GM21423 (cell line): ENCODE measurements around the gene TPSAB1.
"Not testable (repeated sequence)": the region's sequence is repeated elsewhere in the genome, so short reads cannot be mapped to it uniquely, and the experiment has no call there.

Experiments
- ATAC-seq: cut with Tn5 transposase; IDR thresholded peaks from one replicate; pipeline ENCODE4 v1.9.1; 2021; ENCODE audit warnings: mild to moderate bottlenecking, moderate library complexity; ENCODE audit not compliant: unreplicated experiment

The TPSAB1 gene

GRCh38 chr16:1240436-1240835 is at the start of gene TPSAB1:
TPSAB1 (plus strand) TSS chr16:1240705; CDS start chr16:1240939, 234 bp downstream.
- not testable (repeated sequence) for ATAC-seq

- not testable (repeated sequence) for ATAC-seq
Observed at GRCh38 chr16:1190789-1191188, 49.7 kb upstream of the TPSAB1 start.

- ATAC-seq = no peak
Observed at GRCh38 chr16:1192384-1193073, 48.0 kb upstream of the TPSAB1 start.

DNA sequence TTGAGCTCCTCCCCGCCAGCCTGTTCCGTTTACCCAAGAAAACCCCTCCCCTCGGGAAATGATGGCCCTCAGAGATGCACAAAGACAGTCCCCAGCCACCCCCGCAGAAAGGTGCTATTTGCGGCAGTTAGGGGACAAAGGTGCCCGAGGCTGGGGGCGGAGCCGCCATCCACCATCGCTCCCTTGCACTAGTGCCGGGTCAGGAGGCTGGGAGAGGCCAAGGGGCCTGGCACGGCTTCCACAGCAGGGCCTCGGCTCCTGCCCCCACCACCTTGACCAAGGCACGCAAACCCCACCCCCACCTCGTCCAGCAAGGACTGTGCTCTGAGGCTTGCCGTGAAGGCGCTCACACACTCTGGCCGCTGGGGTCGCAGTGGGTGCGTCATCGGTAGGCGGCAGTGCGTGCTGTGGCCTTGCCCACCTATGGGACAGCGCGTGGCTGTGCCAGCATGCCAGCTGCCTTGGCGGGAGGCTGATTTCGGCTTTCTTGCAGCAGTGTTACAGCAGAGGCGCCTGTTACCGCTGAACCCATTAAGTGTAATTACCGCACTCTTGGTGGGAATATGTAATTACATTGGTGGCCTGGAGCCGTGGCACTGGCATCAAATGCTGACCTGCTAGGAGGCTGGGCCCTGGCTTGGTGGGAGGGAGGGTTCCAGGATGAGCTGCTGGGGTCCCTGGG is 47.2 kb upstream of the TPSAB1 start:
- no peak for ATAC-seq

- ATAC-seq = no peak
Observed at GRCh38 chr16:1193825-1194581, 46.5 kb upstream of the TPSAB1 start.

GRCh38 chr16:1194665-1195392 is 45.7 kb upstream of the TPSAB1 start:
- no peak for ATAC-seq

GRCh38 chr16:1195393-1195666 is 45.2 kb upstream of the TPSAB1 start:
- ATAC-seq = no peak

DNA sequence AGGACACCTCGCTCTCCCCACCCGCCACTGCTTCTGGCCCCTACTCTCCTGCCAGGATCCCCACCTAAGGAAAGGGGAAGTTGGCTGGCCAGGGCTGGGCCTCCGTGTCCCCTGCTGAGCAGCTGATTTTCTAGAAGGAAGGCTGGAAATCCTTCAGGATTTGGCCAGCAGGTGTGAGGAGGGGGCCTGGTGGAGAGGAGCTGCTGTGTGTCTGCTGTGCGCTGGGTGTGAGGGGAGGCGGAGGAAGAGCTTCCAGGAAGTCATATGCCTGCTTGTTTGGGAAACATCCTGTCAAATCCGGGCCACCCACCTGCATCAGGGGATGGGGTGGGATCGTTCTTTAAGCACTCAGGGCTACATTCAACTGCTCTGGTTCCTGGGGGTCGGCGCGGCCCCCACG is 44.0 kb upstream of the TPSAB1 start:
- no peak for ATAC-seq

- ATAC-seq = no peak
Observed at GRCh38 chr16:1197237-1197866, 43.2 kb upstream of the TPSAB1 start.

DNA sequence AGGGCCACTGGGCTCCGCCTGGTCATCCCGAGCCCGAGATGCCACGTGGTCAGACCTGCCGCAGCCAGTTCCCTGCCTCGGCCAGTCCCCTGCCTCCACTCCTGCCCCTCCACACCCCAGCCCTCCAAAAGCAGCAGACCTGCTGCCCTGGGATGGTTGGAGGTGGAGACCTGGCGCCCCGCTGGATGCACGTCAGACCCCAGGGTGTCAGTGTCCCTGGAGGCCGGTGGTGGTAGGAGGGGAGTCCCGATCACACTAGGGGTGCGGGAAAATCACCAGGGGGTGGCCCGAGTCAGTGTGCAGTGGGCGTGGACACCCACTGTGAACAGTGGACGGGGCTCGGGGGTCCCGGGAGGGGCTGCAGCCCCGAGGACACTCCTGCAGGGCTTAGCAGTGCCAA is 42.3 kb upstream of the TPSAB1 start:
- ATAC-seq = no peak

- ATAC-seq = not testable (repeated sequence)
Observed at GRCh38 chr16:1198671-1199346, 41.7 kb upstream of the TPSAB1 start.

GRCh38 chr16:1199347-1200013 is 41.0 kb upstream of the TPSAB1 start:
- no peak for ATAC-seq

DNA sequence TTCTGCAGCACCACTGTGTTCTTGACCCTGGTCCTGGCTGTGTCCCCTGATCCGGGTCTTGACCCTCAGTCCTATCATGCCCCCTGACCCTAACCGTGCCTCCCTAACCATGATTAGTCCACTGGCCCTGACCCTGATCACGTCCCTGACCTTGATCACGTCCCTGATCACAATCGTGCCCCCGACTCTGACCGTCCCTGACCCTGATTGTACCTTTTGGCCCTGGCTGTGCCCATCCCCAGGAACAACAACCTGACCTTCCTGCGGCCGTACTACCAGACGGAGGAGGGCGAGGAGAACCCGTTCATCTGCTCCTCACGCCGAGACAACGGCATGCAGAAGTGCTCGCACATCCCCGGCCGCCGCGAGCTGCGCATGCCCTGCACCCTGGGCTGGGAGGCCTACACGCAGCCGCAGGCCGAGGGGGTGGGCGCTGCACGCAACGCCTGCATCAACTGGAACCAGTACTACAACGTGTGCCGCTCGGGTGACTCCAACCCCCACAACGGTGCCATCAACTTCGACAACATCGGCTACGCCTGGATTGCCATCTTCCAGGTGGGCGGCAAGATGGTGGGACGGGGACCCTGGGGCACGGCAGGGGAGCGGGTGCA is 40.4 kb upstream of the TPSAB1 start:
- ATAC-seq = no peak

- no peak for ATAC-seq
Observed at GRCh38 chr16:1201444-1201843, 39.1 kb upstream of the TPSAB1 start.

DNA sequence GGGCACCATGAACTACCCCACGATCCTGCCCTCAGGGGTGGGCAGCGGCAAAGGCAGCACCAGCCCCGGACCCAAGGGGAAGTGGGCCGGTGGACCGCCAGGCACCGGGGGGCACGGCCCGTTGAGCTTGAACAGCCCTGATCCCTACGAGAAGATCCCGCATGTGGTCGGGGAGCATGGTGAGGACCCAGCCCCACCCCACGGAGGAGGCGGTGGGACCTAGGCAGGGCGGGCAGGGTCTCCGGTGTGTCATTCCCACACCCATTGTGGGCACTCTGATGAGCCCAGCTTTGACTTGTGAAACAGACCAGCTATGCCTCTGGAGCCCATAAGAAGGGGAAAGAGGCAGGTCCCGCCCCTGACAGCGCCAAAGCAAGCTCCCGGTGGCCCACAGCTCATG is 38.2 kb upstream of the TPSAB1 start:
- ATAC-seq = no peak

DNA sequence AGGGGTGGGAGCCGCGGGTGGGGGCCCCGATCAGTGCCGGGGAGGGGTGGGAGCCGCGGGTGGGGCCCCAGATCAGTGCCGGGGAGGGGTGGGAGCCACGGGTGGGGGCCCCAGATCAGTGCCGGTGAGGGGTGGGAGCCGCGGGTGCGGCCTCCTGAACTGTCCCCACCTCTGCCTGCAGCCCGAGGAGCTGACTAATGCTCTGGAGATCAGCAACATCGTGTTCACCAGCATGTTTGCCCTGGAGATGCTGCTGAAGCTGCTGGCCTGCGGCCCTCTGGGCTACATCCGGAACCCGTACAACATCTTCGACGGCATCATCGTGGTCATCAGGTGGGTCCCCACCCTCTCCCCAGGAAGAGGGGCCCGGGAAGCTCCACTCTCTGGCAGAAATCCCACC is 35.6 kb upstream of the TPSAB1 start:
- no peak for ATAC-seq

DNA sequence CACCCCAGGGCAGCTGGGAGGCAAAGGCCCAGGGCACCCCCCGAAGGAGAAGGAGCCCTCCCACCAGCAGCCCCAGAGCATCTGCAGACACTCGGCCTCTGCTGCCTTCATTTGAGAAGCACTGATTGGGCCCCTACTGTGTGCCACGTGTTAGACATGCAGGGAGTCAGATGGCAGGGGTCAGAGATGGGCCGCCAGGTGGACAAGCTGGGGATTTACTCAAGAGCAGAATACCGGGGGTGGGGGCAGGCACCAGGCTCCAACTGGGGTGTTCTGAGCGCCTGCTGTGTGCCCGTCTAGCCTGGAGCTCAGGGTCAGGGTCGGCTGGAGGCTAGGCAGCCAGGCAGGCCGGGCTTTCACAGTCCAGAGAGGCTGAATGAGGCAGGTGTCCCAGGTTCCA is 34.2 kb upstream of the TPSAB1 start:
- ATAC-seq = no peak

- ATAC-seq = no peak
Observed at GRCh38 chr16:1206786-1207185, 33.7 kb upstream of the TPSAB1 start.

GRCh38 chr16:1208239-1208830 is 32.2 kb upstream of the TPSAB1 start:
- ATAC-seq = no peak
